DOHH2 (cell line): ENCODE measurements around the gene OR51L1.
"Not testable (repeated sequence)": the region's sequence is repeated elsewhere in the genome, so short reads cannot be mapped to it uniquely, and the experiment has no call there.

Source experiments
- CTCF ChIP-seq: fragments of 200-600 bp; sonication (generic); IDR thresholded peaks from one replicate; pipeline ENCODE4 v1.5.1; 2014; ENCODE audit warnings: antibody characterized with exemption, mild to moderate bottlenecking, low read depth, low read length; ENCODE audit not compliant: poor library complexity, severe bottlenecking
- EZH2phosphoT487 ChIP-seq: fragments of 200-600 bp; sonication (generic); IDR thresholded peaks from 2 replicates; pipeline ENCODE4 v1.6.1; 2017; ENCODE audit warnings: borderline replicate concordance, mild to moderate bottlenecking, antibody characterized with exemption, low read length, moderate library complexity, mixed read lengths

- TF ChIP-seq CTCF, EZH2phosphoT487: not testable (repeated sequence)
These were observed 39.0 kb upstream of the OR51L1 start, which contains the start of gene OR51A2 for GRCh38 chr11:4955613-4956012.
